IMR-90 (cell line): ENCODE data around the gene CCL4. TPM values are rescaled to one million over a fixed set of nuclear protein-coding genes. Genes with fewer than 3 reads are reported as not detected.

Experiments
- ATAC-seq: fragments of 200-7000 bp; cut with Tn5 transposase; 2 replicates; pipeline ENCODE4 v1.9.1; 2020; ENCODE audit warnings: low read depth, mild to moderate bottlenecking, moderate library complexity
- BruUV-seq: library from RNA; stranded (reverse); fragments of 400-500 nt; replicated peaks from 2 replicates; lab custom pipeline; 2021; lab: Mats Ljungman, UMichigan
- CTCF ChIA-PET: fragments of 300-600 bp; formaldehyde crosslinking; extraction: SDS; loops from one replicate; lab custom pipeline; 2021; ENCODE audit warnings: antibody characterized with exemption; lab: Yijun Ruan, JAX
- POLR2A ChIA-PET: fragments of 300-600 bp; sonication (Branson Sonifier 250); formaldehyde crosslinking; loops from one replicate; lab custom pipeline; 2022; ENCODE audit warnings: antibody characterized with exemption; ENCODE audit not compliant: unreplicated experiment; lab: Charles Lee
- DNase-seq: peaks from one replicate; pipeline ENCODE4 v3.0.0; 2013
- H2AFZ ChIP-seq: replicated peaks from 2 replicates; pipeline ENCODE3; 2013; ENCODE audit warnings: low read length, mild to moderate bottlenecking; ENCODE audit not compliant: poor library complexity
- H2AK5ac ChIP-seq: 2 replicates; pipeline ENCODE4 v1.6.1; 2013; ENCODE audit warnings: low read depth, low read length, inconsistent platforms
- H2AK9ac ChIP-seq: replicated peaks from 2 replicates; pipeline ENCODE3; 2013; ENCODE audit warnings: mild to moderate bottlenecking, low read depth, low read length, moderate library complexity; ENCODE audit not compliant: poor library complexity
- H2BK120ac ChIP-seq: 2 replicates; pipeline ENCODE4 v1.6.1; 2013; ENCODE audit warnings: low read depth, low read length, inconsistent platforms
- H2BK15ac ChIP-seq: 3 replicates; pipeline ENCODE4 v1.6.1; 2013; ENCODE audit warnings: low read depth, low read length, inconsistent platforms
- H2BK20ac ChIP-seq: 2 replicates; pipeline ENCODE4 v1.6.1; 2013; ENCODE audit warnings: low read depth, mild to moderate bottlenecking, inconsistent platforms, low read length, moderate library complexity
- H2BK5ac ChIP-seq: 2 replicates; pipeline ENCODE4 v1.6.1; 2013; ENCODE audit warnings: mild to moderate bottlenecking, low read depth, low read length, inconsistent platforms; ENCODE audit not compliant: poor library complexity, severe bottlenecking
- H3K14ac ChIP-seq: replicated peaks from 2 replicates; pipeline ENCODE4 v1.6.1; 2013; ENCODE audit warnings: low read depth, low read length, inconsistent platforms
- H3K18ac ChIP-seq: 2 replicates; pipeline ENCODE4 v1.6.1; 2013; ENCODE audit warnings: low read depth, low read length, control low read depth
- H3K23ac ChIP-seq: 2 replicates; pipeline ENCODE4 v1.6.1; 2013; ENCODE audit warnings: low read depth, low read length, inconsistent platforms
- H3K27ac ChIP-seq: 2 replicates; pipeline ENCODE4 v1.5.1; 2013; ENCODE audit warnings: mild to moderate bottlenecking, control low read depth, low read length; ENCODE audit not compliant: insufficient read depth
- H3K27me3 ChIP-seq: 2 replicates; pipeline ENCODE4 v1.6.1; 2013; ENCODE audit warnings: low read length; ENCODE audit not compliant: control insufficient read depth, insufficient read depth
- H3K36me3 ChIP-seq: 2 replicates; pipeline ENCODE4 v1.6.1; 2013; ENCODE audit warnings: low read length, mixed read lengths; ENCODE audit not compliant: control insufficient read depth, insufficient read depth
- H3K4ac ChIP-seq: 2 replicates; pipeline ENCODE4 v1.6.1; 2013; ENCODE audit warnings: low read depth, low read length, inconsistent platforms
- H3K4me1 ChIP-seq: 2 replicates; pipeline ENCODE4 v1.6.1; 2013; ENCODE audit warnings: low read length, mixed read lengths; ENCODE audit not compliant: control insufficient read depth, insufficient read depth
- H3K4me2 ChIP-seq: 2 replicates; pipeline ENCODE4 v1.6.1; 2013; ENCODE audit warnings: low read depth, mild to moderate bottlenecking, control low read depth, low read length, moderate library complexity
- H3K4me3 ChIP-seq: 2 replicates; pipeline ENCODE4 v1.5.1; 2013; ENCODE audit warnings: low read depth, mild to moderate bottlenecking, control low read depth, low read length, moderate library complexity; ENCODE audit not compliant: insufficient read depth
- H3K56ac ChIP-seq: 2 replicates; pipeline ENCODE4 v1.6.1; 2013; ENCODE audit warnings: low read length, inconsistent platforms; ENCODE audit not compliant: insufficient read depth; ENCODE audit errors: extremely low read depth
- H3K79me1 ChIP-seq, 2 experiments: 2 replicates each; pipeline ENCODE4 v1.6.1; 2013; ENCODE audit warnings: low read length in 2 of 2, inconsistent platforms in 1 of 2, low read depth in 1 of 2
- H3K9ac ChIP-seq: 2 replicates; pipeline ENCODE4 v1.6.1; 2013; ENCODE audit warnings: low read depth, low read length, control low read depth
- H3K9me1 ChIP-seq: 2 replicates; pipeline ENCODE4 v1.6.1; 2013; ENCODE audit warnings: low read length, inconsistent platforms; ENCODE audit not compliant: insufficient read depth
- H3K9me3 ChIP-seq: 2 replicates; pipeline ENCODE4 v1.6.1; 2013; ENCODE audit warnings: low read length; ENCODE audit not compliant: control insufficient read depth, insufficient read depth
- H4K20me1 ChIP-seq: 2 replicates; pipeline ENCODE4 v1.6.1; 2013; ENCODE audit warnings: low read length, inconsistent platforms; ENCODE audit not compliant: insufficient read depth
- H4K5ac ChIP-seq: 2 replicates; pipeline ENCODE4 v1.6.1; 2013; ENCODE audit warnings: mild to moderate bottlenecking, low read depth, low read length, control low read depth
- H4K8ac ChIP-seq, 2 experiments: 2 replicates each; pipeline ENCODE4 v1.6.1; 2013; ENCODE audit warnings: low read depth in 2 of 2, low read length in 2 of 2, control low read depth in 1 of 2, inconsistent platforms in 1 of 2
- H4K91ac ChIP-seq: 2 replicates; pipeline ENCODE4 v1.6.1; 2013; ENCODE audit warnings: low read depth, low read length, inconsistent platforms; ENCODE audit not compliant: insufficient read depth
- BHLHE40 ChIP-seq: fragments of 150-350 bp; IDR thresholded peaks from 2 replicates; pipeline ENCODE4 v1.6.1; 2016; ENCODE audit warnings: mild to moderate bottlenecking, low read depth, low read length
- CEBPB ChIP-seq: IDR thresholded peaks from 2 replicates; pipeline ENCODE4 v1.6.1; 2012; ENCODE audit warnings: low read depth, low read length, improper control_type of control experiment
- CHD1 ChIP-seq: IDR thresholded peaks from 2 replicates; pipeline ENCODE4 v1.6.1; 2012; ENCODE audit warnings: low read depth, low read length, improper control_type of control experiment
- FOS ChIP-seq: fragments of 150-350 bp; IDR thresholded peaks from 2 replicates; pipeline ENCODE4 v1.6.1; 2016; ENCODE audit warnings: low read depth, low read length
- MAFK ChIP-seq: IDR thresholded peaks from 2 replicates; pipeline ENCODE4 v1.6.1; 2012; ENCODE audit warnings: low read depth, low read length, improper control_type of control experiment
- MAZ ChIP-seq: IDR thresholded peaks from 2 replicates; pipeline ENCODE4 v1.6.1; 2012; ENCODE audit warnings: low read depth, mild to moderate bottlenecking, low read length, improper control_type of control experiment, moderate library complexity, borderline replicate concordance
- MXI1 ChIP-seq: IDR thresholded peaks from 2 replicates; pipeline ENCODE4 v1.6.1; 2012; ENCODE audit warnings: low read depth, mild to moderate bottlenecking, low read length, moderate library complexity, borderline replicate concordance
- NFE2L2 ChIP-seq: fragments of 150-350 bp; IDR thresholded peaks from 2 replicates; pipeline ENCODE4 v1.6.1; 2016; ENCODE audit warnings: low read depth, mild to moderate bottlenecking, low read length
- POLR2A ChIP-seq: IDR thresholded peaks from 2 replicates; pipeline ENCODE4 v1.6.1; 2012; ENCODE audit warnings: mild to moderate bottlenecking, low read depth, low read length
- RAD21 ChIP-seq: IDR thresholded peaks from 2 replicates; pipeline ENCODE4 v1.6.1; 2012; ENCODE audit warnings: low read length, improper control_type of control experiment
- RCOR1 ChIP-seq: IDR thresholded peaks from 2 replicates; pipeline ENCODE4 v1.6.1; 2012; ENCODE audit warnings: mild to moderate bottlenecking, low read length, improper control_type of control experiment; ENCODE audit not compliant: insufficient replicate concordance
- RFX5 ChIP-seq: IDR thresholded peaks from 2 replicates; pipeline ENCODE4 v1.8.0; 2012; ENCODE audit warnings: low read depth, mild to moderate bottlenecking, low read length, moderate library complexity
- SMC3 ChIP-seq: fragments of 150-350 bp; IDR thresholded peaks from 2 replicates; pipeline ENCODE4 v1.6.1; 2016; ENCODE audit warnings: low read depth, mild to moderate bottlenecking, antibody characterized with exemption, low read length, moderate library complexity
- WGBS, 2 experiments: methylation state at CpG; one replicate each; pipeline versions ENCODE4 v1.1.5 to v1.1.7; 2013; ENCODE audit warnings: missing lambda C conversion rate in 2 of 2; ENCODE audit not compliant: insufficient read length in 1 of 2; ENCODE audit errors: extremely low coverage in 2 of 2; 5-methylcytosine and 5-hydroxymethylcytosine counted together
- dilution Hi-C: fragments of 300-500 bp; cut with HindIII; formaldehyde crosslinking; loops from one replicate; pipeline ENCODE4 v1.14.3; 2018; ENCODE audit warnings: low sequenced_read_pairs; ENCODE audit not compliant: unreplicated experiment
- in situ Hi-C: fragments of 300-500 bp; cut with MboI; formaldehyde crosslinking; loops from 3 replicates; pipeline ENCODE4 v1.14.3; 2019; ENCODE audit warnings: low sequenced_read_pairs, inconsistent platforms, mixed read lengths
- intact Hi-C: fragments of 100-400 bp; cut with micrococcal nuclease; formaldehyde crosslinking; loops from 2 replicates; pipeline ENCODE4 v1.10.0; 2022
- polyA plus RNA-seq, 3 experiments: library from polyadenylated mRNA; depleted of rRNA; stranded (reverse); fragments of >200 nt; gene quantifications; 2 replicates each; pipeline ENCODE4 v1.2.3, GENCODE V29; 2012; ENCODE audit warnings: low replicate concordance in 1 of 3
- total RNA-seq: library from RNA; depleted of rRNA; stranded (reverse); fragments of >200 nt; gene quantifications from 2 replicates; pipeline ENCODE4 v1.2.3, GENCODE V29; 2012
- TF ChIP-seq, protein P1 (sequence below): conservative IDR thresholded peaks from 2 replicates; pipeline ENCODE4 v1.5.1; 2012; ENCODE audit warnings: mild to moderate bottlenecking, low read depth, low read length, improper control_type of control experiment
- TF ChIP-seq, protein P2 (sequence below): fragments of 150-350 bp; IDR thresholded peaks from 2 replicates; pipeline ENCODE4 v1.6.1; 2016; ENCODE audit warnings: low read depth, mild to moderate bottlenecking, low read length, moderate library complexity, borderline replicate concordance

CCL4 gene
- total and polyA plus RNA-seq, 2 of the 4 experiments (the other 2 are of a cell fraction): not detected

DNA sequence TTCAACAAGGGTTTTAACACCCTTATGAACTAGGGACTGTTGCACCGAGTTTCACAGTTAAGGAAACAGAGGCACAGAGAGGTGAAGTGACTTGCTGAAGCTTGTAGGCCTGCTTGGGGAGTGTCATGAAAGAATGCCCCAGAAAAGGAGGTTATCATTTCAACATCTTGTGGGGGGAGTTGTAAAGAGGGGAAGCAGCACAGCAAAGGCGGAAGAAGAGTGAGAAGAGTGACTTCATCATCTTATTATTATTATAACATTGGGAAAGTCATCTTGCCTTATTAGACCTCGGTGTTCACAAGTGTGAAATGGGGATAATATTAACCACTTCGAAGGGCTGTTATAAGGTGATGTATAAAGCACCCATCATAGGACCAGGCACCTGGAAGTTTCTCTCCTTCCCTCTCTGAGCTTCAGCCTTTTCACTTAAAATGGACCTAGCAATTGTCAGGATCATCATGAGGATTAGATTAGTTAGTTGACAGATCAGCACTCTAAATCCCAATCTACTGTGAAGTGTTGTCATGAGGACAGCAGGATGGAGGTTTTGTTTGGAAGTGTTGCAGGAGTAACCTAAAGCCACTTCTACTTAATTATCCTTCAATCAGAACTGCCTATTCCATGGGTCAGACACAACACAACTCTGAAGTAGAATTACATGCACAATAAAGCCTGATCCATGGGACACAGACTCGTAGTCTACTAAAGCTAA lies 2.3 kb downstream of the CCL4 start:
- in situ Hi-C loops: no loop called here
- H3K9me1 ChIP-seq: no peaks in the 10 kb centered on the region
- no peak overlapping the region for H3K56ac ChIP-seq
- 20% methylated on average over 1 of the region's 5 CpGs; no CpG with 5 or more reads in 1 of the 2 experiments for WGBS, 2 experiments
- no peak overlapping the region for H3K14ac ChIP-seq
- no peak overlapping the region for H3K4me3 ChIP-seq
- no peak overlapping the region for H2BK20ac ChIP-seq
- no peak for TF ChIP-seq RFX5
- no peak for TF ChIP-seq MAZ
- TF ChIP-seq NFE2L2: no peak
- TF ChIP-seq, protein P1, sequence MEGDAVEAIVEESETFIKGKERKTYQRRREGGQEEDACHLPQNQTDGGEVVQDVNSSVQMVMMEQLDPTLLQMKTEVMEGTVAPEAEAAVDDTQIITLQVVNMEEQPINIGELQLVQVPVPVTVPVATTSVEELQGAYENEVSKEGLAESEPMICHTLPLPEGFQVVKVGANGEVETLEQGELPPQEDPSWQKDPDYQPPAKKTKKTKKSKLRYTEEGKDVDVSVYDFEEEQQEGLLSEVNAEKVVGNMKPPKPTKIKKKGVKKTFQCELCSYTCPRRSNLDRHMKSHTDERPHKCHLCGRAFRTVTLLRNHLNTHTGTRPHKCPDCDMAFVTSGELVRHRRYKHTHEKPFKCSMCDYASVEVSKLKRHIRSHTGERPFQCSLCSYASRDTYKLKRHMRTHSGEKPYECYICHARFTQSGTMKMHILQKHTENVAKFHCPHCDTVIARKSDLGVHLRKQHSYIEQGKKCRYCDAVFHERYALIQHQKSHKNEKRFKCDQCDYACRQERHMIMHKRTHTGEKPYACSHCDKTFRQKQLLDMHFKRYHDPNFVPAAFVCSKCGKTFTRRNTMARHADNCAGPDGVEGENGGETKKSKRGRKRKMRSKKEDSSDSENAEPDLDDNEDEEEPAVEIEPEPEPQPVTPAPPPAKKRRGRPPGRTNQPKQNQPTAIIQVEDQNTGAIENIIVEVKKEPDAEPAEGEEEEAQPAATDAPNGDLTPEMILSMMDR: no peak
- TF ChIP-seq SMC3: no peak
- TF ChIP-seq BHLHE40: no peak
- TF ChIP-seq RAD21: no peak
- no peak for TF ChIP-seq CEBPB
- no peak for TF ChIP-seq CHD1
- no peak for TF ChIP-seq FOS
- TF ChIP-seq, protein P2, sequence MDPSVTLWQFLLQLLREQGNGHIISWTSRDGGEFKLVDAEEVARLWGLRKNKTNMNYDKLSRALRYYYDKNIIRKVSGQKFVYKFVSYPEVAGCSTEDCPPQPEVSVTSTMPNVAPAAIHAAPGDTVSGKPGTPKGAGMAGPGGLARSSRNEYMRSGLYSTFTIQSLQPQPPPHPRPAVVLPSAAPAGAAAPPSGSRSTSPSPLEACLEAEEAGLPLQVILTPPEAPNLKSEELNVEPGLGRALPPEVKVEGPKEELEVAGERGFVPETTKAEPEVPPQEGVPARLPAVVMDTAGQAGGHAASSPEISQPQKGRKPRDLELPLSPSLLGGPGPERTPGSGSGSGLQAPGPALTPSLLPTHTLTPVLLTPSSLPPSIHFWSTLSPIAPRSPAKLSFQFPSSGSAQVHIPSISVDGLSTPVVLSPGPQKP: no peak
- no peak for TF ChIP-seq POLR2A
- TF ChIP-seq MAFK: no peak
- TF ChIP-seq RCOR1: no peak
- TF ChIP-seq MXI1: no peak
- ATAC-seq (no peak), DNase-seq (no peak)
- intact Hi-C loops: no loop called here
- H2AK5ac ChIP-seq: no peak overlapping the region
- ChIA-PET CTCF (no interaction called here), POLR2A (no interaction called here)
- no peak overlapping the region for H2AFZ ChIP-seq
- H4K91ac ChIP-seq: no peak overlapping the region
- H3K27ac ChIP-seq: no peak overlapping the region
- no peak overlapping the region for H2BK5ac ChIP-seq
- no peak overlapping the region for H3K23ac ChIP-seq
- BruUV-seq: no TSS peak
- dilution Hi-C loops: no loop called here
- H3K4me1 ChIP-seq: no peaks in the 10 kb centered on the region
- H3K27me3 ChIP-seq: no peaks in the 10 kb centered on the region
- no peaks in the 10 kb centered on the region for H3K79me1 ChIP-seq
- no peak overlapping the region for H3K18ac ChIP-seq
- no peak overlapping the region for H2BK15ac ChIP-seq
- no peak overlapping the region for H3K4me2 ChIP-seq
- no peak overlapping the region for H3K4ac ChIP-seq
- H4K8ac ChIP-seq: no peak overlapping the region
- H2AK9ac ChIP-seq: no peak overlapping the region
- H3K9me3 ChIP-seq: no peaks in the 10 kb centered on the region
- H4K20me1 ChIP-seq: no peaks in the 10 kb centered on the region
- H3K9ac ChIP-seq: no peak overlapping the region
- H2BK120ac ChIP-seq: no peak overlapping the region
- no peaks in the 10 kb centered on the region for H3K36me3 ChIP-seq
- H4K5ac ChIP-seq: no peak overlapping the region
